Measurements from ENCODE around the gene LYPD3.

GRCh38 chr19:43488179-43488578 lies 22.8 kb upstream of the LYPD3 start:
- TF ChIP-seq CTCF (IDR thresholded peaks at IDR 0.05) (no peak), POLR2A (IDR thresholded peaks at IDR 0.05) (no peak)
